ENCODE results near the gene YIPF3.

DNA sequence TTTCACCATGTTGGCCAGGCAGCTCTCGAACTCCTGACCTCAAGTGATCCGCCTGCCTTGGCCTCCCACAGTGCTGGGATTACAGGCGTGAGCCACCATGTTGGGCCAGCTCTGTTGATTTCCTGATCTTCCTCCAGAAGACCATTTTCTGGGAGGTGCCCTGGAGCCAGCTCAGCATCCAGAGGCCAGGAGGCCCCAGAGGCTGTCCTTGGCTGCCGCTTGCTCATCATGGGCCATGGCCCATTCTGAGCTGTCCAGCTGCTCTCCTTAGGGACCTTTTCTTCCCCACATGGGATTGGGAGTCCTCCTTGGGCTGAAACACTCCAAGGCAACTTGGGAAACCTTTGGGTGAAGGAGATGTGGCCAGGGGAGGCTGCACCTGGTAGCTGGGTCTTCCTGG, 22.0 kb downstream of the YIPF3 start:
- TF ChIP-seq, protein P1, sequence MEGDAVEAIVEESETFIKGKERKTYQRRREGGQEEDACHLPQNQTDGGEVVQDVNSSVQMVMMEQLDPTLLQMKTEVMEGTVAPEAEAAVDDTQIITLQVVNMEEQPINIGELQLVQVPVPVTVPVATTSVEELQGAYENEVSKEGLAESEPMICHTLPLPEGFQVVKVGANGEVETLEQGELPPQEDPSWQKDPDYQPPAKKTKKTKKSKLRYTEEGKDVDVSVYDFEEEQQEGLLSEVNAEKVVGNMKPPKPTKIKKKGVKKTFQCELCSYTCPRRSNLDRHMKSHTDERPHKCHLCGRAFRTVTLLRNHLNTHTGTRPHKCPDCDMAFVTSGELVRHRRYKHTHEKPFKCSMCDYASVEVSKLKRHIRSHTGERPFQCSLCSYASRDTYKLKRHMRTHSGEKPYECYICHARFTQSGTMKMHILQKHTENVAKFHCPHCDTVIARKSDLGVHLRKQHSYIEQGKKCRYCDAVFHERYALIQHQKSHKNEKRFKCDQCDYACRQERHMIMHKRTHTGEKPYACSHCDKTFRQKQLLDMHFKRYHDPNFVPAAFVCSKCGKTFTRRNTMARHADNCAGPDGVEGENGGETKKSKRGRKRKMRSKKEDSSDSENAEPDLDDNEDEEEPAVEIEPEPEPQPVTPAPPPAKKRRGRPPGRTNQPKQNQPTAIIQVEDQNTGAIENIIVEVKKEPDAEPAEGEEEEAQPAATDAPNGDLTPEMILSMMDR (IDR thresholded peaks at IDR 0.05; ENCODE audit: poor library complexity): no peak
- TF ChIP-seq EZH2 (IDR thresholded peaks at IDR 0.05; ENCODE audit: borderline replicate concordance): no peak

Measured in hepatocyte (in vitro differentiated cells).